GM12892 (cell line): ENCODE data around the gene IRF2.

Experiments
- POLR2AphosphoS5 ChIP-seq: IDR thresholded peaks from 2 replicates; pipeline ENCODE4 v1.6.1; 2011; ENCODE audit warnings: low read depth, low read length, control low read depth
- TAF1 ChIP-seq: IDR thresholded peaks from 2 replicates; pipeline ENCODE4 v1.6.1; 2011; ENCODE audit warnings: low read depth, mild to moderate bottlenecking, control low read depth, low read length, borderline replicate concordance

GRCh38 chr4:184475096-184475461 is 729 bp upstream of the IRF2 start:
- TF ChIP-seq POLR2AphosphoS5 (no peak; the same call in none of the 2 replicates), TAF1 (peak; percentile 75; the same call in 1 of the 2 replicates)
